HG03139 (cell line): Measurements from ENCODE around the gene NUP93.
A peak's percentile ranks its signal among the peaks of the same experiment; 100 is the strongest.

Experiments used
- ATAC-seq: cut with Tn5 transposase; IDR thresholded peaks from one replicate; pipeline ENCODE4 v1.9.1; 2021; ENCODE audit not compliant: unreplicated experiment

The NUP93 gene

DNA sequence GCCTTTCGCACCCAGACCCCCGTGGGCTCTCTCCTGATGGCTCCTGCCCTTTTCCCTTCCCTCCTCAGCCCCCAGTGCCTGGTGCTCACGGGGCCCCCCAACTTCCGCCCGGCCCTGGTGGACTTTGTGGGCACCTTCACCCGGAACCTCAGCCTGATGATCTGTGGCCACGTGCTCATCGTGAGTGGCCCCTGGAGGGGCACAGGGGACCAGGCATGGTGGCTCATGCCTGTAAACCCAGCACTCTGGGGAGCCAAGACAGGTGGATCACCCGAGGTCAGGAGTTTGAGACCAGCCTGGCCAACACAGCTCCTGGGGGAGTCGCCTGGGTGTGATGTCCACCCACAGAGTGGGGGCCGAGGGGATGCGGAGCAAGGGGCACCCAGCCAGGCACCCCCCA, 156.4 kb downstream of the NUP93 start:
- no peak for ATAC-seq

- no peak for ATAC-seq
These were observed 156.9 kb downstream of the NUP93 start for GRCh38 chr16:56886826-56887225.

DNA sequence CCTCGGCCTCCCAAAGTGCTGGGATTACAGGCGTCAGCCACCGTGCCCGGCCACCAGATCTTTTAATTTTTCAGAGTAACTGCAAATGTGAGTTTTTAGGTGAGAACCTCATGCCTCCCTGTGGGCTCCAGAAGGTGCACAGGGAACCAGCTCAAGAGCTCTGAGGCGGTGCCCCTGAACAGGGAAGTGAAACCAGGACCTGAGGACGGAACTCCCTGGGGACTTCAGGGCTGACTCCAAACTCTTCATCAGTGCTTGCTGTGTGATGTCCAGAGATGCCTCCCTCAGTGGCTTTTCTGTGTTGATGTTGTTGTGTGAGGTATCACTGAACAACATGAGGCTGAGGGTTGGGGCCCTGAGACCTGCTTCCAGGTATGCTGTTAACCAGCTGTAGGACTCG, 158.9 kb downstream of the NUP93 start:
- no peak for ATAC-seq

DNA sequence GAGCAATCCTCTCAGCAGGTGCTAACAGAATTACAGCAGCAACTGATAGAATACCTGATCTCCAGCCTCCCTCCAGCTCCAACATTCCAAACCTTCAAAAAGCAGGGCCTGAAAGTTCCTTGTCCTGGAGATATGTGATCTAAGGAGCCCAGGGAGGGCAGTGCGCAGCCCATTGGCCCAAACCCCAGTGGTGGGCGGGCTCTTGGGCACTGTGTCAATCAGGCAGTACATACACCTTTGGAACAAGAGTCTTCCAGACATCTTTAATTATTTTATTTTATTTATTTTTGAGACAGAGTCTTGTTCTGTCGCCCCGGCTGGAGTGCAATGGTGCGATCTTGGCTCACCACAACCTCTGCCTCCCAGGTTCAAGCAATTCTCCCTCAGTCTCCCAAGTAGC, 159.3 kb downstream of the NUP93 start:
- ATAC-seq, result no peak

- ATAC-seq, result no peak
These were observed 161.8 kb downstream of the NUP93 start for GRCh38 chr16:56891685-56892084.

- no peak for ATAC-seq
These were observed 162.8 kb downstream of the NUP93 start for GRCh38 chr16:56892705-56893104.

GRCh38 chr16:56894331-56894917, 164.5 kb downstream of the NUP93 start:
- no peak for ATAC-seq

DNA sequence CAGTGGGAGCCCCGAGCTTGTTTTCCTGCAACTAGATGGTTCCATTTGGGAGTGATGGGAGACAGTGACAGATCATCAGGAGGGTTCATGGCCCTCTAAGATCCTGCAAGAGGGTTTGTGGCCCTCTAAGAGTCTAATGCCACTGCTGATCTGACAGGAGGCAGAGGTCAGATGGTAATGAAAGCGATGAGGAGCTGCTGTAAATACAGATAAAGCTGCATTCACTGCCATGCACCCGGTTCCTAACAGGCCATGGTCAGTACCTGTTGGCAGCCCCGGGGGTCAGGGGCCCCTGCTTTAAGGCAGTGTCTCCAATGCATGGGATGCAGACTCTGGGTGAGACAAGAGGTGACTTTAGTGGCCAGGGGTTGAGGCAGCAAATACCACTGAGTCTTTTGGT, 165.9 kb downstream of the NUP93 start:
- no peak for ATAC-seq

- no peak for ATAC-seq
These were observed 166.3 kb downstream of the NUP93 start for GRCh38 chr16:56896244-56896643.

- ATAC-seq, result no peak
These were observed 167.3 kb downstream of the NUP93 start for GRCh38 chr16:56897026-56897799.

GRCh38 chr16:56898847-56899246, 168.9 kb downstream of the NUP93 start:
- peak; percentile 61 for ATAC-seq
